ENCODE data around the gene SALL4.
"Not testable (repeated sequence)": the region's sequence is repeated elsewhere in the genome, so short reads cannot be mapped to it uniquely, and the experiment has no call there.

Gene SALL4

DNA sequence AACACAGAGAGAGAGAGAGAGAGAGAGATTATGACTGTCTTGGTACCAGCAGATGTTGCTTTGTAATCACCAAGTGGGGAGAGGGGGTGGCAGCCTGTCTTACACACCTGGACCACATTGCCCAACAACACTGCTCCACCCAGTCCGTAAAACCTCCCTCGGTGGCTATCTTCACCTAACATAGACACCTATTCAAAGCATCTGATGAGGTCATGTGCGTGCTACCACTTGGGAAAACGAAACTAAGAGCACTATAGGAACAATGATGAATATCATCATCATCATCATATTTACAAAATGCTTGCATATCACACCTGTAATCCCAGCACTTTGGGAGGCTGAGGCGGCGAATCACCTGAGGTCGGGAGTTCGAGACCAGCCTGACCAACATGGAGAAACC is 24.1 kb upstream of the SALL4 start:
- Histone ChIP-seq H3K4me3 (ENCODE audit: low read depth, low read length) (no peak overlapping the region), H3K4me1 (ENCODE audit: control insufficient read depth, insufficient read depth, low read length) (no peaks in the 10 kb centered on the region), H3K36me3 (ENCODE audit: control insufficient read depth in 2 of 2, insufficient read depth in 1 of 2, low read length in 2 of 2) (no peaks in the 10 kb centered on the region), H3K9me3 (ENCODE audit: control insufficient read depth, insufficient read depth, low read depth, low read length) (no peaks in the 10 kb centered on the region), H3K27ac (ENCODE audit: extremely low read depth, low read depth, low read length) (no peak overlapping the region)
- TF ChIP-seq ZNF514 (tag by site-specific recombination; IDR thresholded peaks at IDR 0.05) (no peak), ZBTB1 (tag by site-specific recombination; IDR thresholded peaks at IDR 0.05) (no peak), GLIS2 (tag by site-specific recombination; IDR thresholded peaks at IDR 0.05) (no peak), ZSCAN30 (tag by site-specific recombination; IDR thresholded peaks at IDR 0.05) (no peak), IKZF3 (tag by site-specific recombination; IDR thresholded peaks at IDR 0.05) (no peak), KLF7 (tag by site-specific recombination; IDR thresholded peaks at IDR 0.05; ENCODE audit: borderline replicate concordance) (no peak), HOXC10 (CRISPR knock-in tag; IDR thresholded peaks at IDR 0.05) (no peak), REPIN1 (tag by site-specific recombination; IDR thresholded peaks at IDR 0.05; ENCODE audit: low read depth) (no peak), ZSCAN23 (tag by site-specific recombination; IDR thresholded peaks at IDR 0.05) (no peak)
- ChIA-PET POLR2A (no interaction called here), CTCF (no interaction called here)

GRCh38 chr20:51818479-51819008 is 16.2 kb upstream of the SALL4 start:
- ChIA-PET CTCF (interaction anchor here (0.6 to 2.3 kb wide), 2 partner anchors 18 to 129 kb away, joined by 3 to 6 read pairs; no protein-coding TSS in a partner anchor), POLR2A (no interaction called here)
- no peaks in the 10 kb centered on the region for H3K9me3 ChIP-seq (ENCODE audit: control insufficient read depth, insufficient read depth, low read depth, low read length)
- no peaks in the 10 kb centered on the region for H3K4me1 ChIP-seq (ENCODE audit: control insufficient read depth, insufficient read depth, low read length)
- no peak overlapping the region for H3K4me3 ChIP-seq (ENCODE audit: low read depth, low read length)
- H3K27ac ChIP-seq (ENCODE audit: extremely low read depth, low read depth, low read length), result no peak overlapping the region
- TF ChIP-seq ZNF23 (tag by site-specific recombination; IDR thresholded peaks at IDR 0.05; ENCODE audit: borderline replicate concordance), result no peak
- TF ChIP-seq, protein P1, sequence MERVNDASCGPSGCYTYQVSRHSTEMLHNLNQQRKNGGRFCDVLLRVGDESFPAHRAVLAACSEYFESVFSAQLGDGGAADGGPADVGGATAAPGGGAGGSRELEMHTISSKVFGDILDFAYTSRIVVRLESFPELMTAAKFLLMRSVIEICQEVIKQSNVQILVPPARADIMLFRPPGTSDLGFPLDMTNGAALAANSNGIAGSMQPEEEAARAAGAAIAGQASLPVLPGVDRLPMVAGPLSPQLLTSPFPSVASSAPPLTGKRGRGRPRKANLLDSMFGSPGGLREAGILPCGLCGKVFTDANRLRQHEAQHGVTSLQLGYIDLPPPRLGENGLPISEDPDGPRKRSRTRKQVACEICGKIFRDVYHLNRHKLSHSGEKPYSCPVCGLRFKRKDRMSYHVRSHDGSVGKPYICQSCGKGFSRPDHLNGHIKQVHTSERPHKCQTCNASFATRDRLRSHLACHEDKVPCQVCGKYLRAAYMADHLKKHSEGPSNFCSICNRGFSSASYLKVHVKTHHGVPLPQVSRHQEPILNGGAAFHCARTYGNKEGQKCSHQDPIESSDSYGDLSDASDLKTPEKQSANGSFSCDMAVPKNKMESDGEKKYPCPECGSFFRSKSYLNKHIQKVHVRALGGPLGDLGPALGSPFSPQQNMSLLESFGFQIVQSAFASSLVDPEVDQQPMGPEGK (tag by site-specific recombination; IDR thresholded peaks at IDR 0.05), result no peak
- no peak for TF ChIP-seq ZNF596 (tag by site-specific recombination; IDR thresholded peaks at IDR 0.05)
- TF ChIP-seq PRDM1 (tag by site-specific recombination; IDR thresholded peaks at IDR 0.05), result peak; percentile 77
- 0 out of 2 replicates have a peak, but pooled peaks have one; percentile 13 for TF ChIP-seq ZFHX2 (tag by site-specific recombination; conservative IDR thresholded peaks at IDR 0.05)
- peak; percentile 98 for TF ChIP-seq ZNF366 (tag by site-specific recombination; conservative IDR thresholded peaks at IDR 0.05)
- no peak for TF ChIP-seq ZNF292 (tag by site-specific recombination; IDR thresholded peaks at IDR 0.05; ENCODE audit: borderline replicate concordance, low read depth)
- TF ChIP-seq ZFP37 (tag by site-specific recombination; IDR thresholded peaks at IDR 0.05), result no peak
- TF ChIP-seq ZNF426 (tag by site-specific recombination; IDR thresholded peaks at IDR 0.05), result no peak
- TF ChIP-seq SP7 (tag by site-specific recombination; IDR thresholded peaks at IDR 0.05), result no peak
- no peaks in the 10 kb centered on the region for H3K36me3 ChIP-seq (ENCODE audit: control insufficient read depth in 2 of 2, insufficient read depth in 1 of 2, low read length in 2 of 2)

DNA sequence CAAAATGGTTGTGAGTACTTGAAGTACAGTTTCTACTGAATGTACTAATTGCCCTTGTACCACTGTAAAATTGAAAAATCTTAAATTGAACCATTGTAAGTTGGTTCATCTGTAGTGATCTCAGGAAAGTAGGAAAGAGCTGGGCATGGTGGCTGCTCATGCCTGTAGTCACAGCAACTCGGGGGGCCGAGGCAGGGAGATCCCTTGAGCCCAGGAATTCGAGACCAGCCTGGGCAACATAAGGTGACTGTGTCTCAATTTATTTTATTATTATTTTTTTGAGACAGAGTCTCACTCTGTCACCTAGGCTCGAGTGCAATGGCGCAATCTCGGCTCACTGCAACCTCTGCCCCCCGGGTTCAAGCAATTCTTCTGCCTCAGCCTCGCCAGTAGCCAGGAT is 14.5 kb upstream of the SALL4 start:
- H3K36me3 ChIP-seq (ENCODE audit: control insufficient read depth in 2 of 2, insufficient read depth in 1 of 2, low read length in 2 of 2); H3K27ac ChIP-seq (ENCODE audit: extremely low read depth, low read depth, low read length); H3K4me1 ChIP-seq (ENCODE audit: control insufficient read depth, insufficient read depth, low read length); H3K4me3 ChIP-seq (ENCODE audit: low read depth, low read length); POLR2A ChIA-PET; H3K9me3 ChIP-seq (ENCODE audit: control insufficient read depth, insufficient read depth, low read depth, low read length): not testable (repeated sequence)
- CTCF ChIA-PET, result interaction anchor here (0.6 to 2.3 kb wide), 2 partner anchors 17 to 156 kb away, joined by 3 to 6 read pairs; no protein-coding TSS in a partner anchor

Data from HEK293 (cell line).